GM13976 (cell line): ENCODE data around the gene SLC2A13.

Source experiments
- DNase-seq: peaks from one replicate; pipeline ENCODE4 v3.0.0; 2012; ENCODE audit warnings: low spot score
- CTCF ChIP-seq: IDR thresholded peaks from 2 replicates; pipeline ENCODE4 v1.5.1; 2012; ENCODE audit warnings: borderline replicate concordance, mild to moderate bottlenecking; ENCODE audit not compliant: insufficient read depth; ENCODE audit errors: extremely low read depth, missing control alignments, control extremely low read depth
- in situ Hi-C: fragments of 300-500 bp; cut with MboI; formaldehyde crosslinking; loops from one replicate; pipeline ENCODE4 v1.12.0; 2022; ENCODE audit warnings: low sequenced_read_pairs, mixed read lengths, inconsistent platforms; ENCODE audit not compliant: unreplicated experiment

SLC2A13 gene

GRCh38 chr12:39873065-39873464 lies 232.8 kb downstream of the SLC2A13 start:
- no peak for DNase-seq

DNA sequence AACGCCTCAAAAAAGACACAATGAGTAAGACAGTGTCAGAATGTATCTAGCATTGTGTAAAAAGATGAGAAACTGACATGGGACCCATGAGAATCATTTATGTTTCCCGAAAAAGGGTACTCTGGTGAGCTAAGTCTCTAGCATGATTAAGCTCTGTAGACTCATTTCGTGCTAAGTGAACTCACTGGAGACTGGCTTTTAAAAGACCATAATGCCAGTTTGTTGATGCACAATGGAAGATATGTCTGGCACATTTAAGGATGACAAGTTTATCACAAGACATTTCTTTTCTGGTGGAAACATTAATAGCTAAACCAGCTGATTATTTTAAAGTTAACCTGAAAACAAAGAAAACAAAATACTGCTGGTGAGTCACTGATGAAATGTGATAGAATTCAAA lies 233.5 kb downstream of the SLC2A13 start:
- in situ Hi-C loops, result no loop called here
- DNase-seq, result no peak
- no peak for TF ChIP-seq CTCF

More at GRCh38 chr12:39873065-39873464, 232.8 kb downstream of the SLC2A13 start:
- in situ Hi-C loops, result no loop called here
- TF ChIP-seq CTCF, result no peak

GRCh38 chr12:39868328-39868725 lies 237.6 kb downstream of the SLC2A13 start:
- no peak for TF ChIP-seq CTCF
- in situ Hi-C loops, result no loop called here
- DNase-seq, result no peak

DNA sequence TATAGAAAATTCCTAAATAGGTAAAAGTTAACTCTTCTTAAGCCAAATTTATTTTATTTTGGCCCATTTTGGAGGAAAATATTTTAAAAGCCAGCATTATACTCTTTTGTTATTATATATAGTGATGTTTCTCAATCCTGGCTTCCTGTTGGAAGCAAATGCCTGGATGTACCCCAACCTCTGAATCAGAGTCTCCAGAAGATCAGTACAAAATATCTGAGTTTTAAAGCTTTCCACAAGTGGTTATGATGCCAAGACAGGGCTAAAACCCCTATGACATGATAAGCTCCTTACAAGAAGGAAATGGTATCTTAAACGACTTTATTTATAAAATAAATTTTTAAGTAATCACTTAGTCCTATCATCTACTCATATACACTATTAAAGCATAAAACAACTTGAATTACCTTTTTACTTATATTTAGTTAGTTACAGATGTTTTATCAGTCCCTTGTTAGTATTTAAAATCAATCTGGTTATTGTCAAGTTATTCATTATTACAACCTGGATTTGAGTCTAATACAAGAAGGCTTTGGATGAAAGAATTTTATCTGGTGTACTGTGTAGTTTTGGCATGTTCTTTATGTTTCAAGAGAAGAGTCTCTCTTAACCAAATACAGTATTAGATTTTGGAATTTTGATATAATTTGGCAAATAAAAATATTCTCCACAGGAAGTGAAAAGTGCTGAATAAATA lies 238.1 kb downstream of the SLC2A13 start:
- in situ Hi-C loops, result no loop called here
- TF ChIP-seq CTCF, result no peak
- DNase-seq, result no peak

- DNase-seq, result no peak
- TF ChIP-seq CTCF, result no peak
- in situ Hi-C loops, result no loop called here
These were observed 239.7 kb downstream of the SLC2A13 start for GRCh38 chr12:39866135-39866534.

DNA sequence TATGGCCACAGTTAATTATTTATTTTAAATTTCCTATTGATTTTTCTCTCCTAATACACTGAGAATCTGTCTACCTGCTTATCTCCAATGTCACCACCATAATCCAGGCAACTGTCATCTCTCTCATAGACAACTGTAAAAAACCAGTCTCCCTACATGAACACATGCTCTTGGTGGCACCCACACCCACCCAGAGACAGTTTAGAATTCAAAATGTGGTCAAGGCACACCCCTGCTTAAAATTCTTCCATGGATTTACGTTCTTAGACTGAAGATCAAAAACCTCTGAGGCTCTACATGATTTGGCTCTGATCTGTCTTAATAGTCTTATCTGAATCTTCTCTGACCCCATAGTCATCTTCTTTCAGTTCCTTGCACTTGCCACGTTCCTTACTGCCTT lies 245.2 kb downstream of the SLC2A13 start:
- TF ChIP-seq CTCF, result no peak
- DNase-seq, result no peak
- in situ Hi-C loops, result no loop called here
